HG03135 (cell line): ENCODE measurements around the gene IQGAP2.
A peak's percentile ranks its signal among the peaks of the same experiment; 100 is the strongest.
"Not testable (repeated sequence)": the region's sequence is repeated elsewhere in the genome, so short reads cannot be mapped to it uniquely, and the experiment has no call there.

Experiments
- ATAC-seq: cut with Tn5 transposase; IDR thresholded peaks from one replicate; pipeline ENCODE4 v1.9.1; 2021; ENCODE audit warnings: mild to moderate bottlenecking, moderate library complexity; ENCODE audit not compliant: unreplicated experiment

The IQGAP2 gene

GRCh38 chr5:76642390-76643040 is 239.4 kb downstream of the IQGAP2 start:
- ATAC-seq: no peak

GRCh38 chr5:76643371-76643770 is 240.3 kb downstream of the IQGAP2 start:
- ATAC-seq: no peak

- no peak for ATAC-seq
Measured at GRCh38 chr5:76649140-76649539, 246.1 kb downstream of the IQGAP2 start.

- no peak for ATAC-seq
Measured at GRCh38 chr5:76652809-76653414, 249.8 kb downstream of the IQGAP2 start.

DNA sequence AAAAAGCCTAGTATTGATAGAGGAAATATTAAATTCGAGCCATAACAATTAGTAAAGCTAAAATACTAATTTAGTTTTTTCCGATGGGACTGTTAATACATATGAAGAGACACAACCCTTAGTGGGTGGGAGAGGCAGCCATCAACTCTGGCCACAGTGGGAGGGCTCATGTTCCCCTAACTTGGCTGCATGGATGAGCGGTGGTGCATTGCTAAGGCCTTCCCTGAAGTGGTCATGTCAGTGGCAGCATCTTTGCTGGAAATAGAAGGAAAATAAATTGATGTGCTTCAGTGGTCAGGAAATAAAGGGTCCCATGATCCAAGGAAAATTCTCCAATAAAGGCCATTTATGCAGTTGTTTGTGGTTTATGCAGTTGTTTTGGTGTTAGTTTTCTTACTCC is 254.0 kb downstream of the IQGAP2 start:
- ATAC-seq: no peak

DNA sequence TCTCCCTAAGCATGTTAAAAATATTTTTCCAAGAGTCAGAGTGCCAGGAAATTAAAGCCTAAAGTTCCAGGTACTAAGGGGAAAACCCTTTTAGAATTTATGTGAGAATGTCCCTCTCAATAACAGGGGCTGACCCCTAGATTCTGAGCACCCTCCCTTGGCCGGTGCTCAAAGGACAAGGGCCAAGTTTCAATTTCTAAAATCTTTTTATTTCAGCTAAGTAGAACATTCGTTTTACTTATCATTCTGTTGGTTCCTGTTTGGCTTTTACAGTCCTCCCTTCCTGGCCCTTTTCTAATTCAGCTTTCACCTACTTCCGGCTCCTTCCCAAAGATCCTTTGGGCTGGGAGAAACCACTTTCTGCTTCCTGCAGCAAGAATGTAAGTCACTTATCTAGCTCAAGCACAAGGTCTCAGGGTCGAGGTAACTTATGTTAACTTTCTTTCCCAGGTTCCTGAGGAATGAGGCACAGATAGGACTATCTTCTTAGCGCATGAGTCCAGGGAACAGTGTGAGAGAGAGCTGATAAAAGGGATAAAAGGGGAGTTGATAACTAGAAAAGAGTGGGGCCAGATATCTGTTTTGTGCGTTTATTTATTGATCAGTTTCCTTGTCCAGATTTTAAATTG is 254.7 kb downstream of the IQGAP2 start:
- ATAC-seq: no peak

DNA sequence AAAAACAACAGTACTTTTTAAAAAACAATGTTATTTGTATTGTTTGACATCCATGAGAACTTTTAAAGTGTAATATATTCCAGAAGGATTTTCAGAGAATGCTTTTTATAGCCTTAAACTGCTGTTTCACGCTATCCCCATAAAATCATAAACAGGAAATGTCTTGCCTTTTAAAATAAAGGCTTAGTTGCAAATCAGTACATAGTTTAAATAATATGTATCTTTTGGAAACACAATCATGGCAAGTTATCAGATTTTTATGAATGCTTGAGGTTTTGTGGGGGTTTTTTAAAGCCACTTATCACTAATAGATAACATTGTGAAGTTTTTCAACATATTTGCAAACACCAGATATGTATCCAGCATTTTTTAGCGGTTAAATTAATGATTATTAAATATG is 257.3 kb downstream of the IQGAP2 start:
- ATAC-seq: no peak

- no peak for ATAC-seq
Measured at GRCh38 chr5:76662521-76662920, 259.4 kb downstream of the IQGAP2 start.

GRCh38 chr5:76663573-76663972 is 260.5 kb downstream of the IQGAP2 start:
- ATAC-seq: no peak

DNA sequence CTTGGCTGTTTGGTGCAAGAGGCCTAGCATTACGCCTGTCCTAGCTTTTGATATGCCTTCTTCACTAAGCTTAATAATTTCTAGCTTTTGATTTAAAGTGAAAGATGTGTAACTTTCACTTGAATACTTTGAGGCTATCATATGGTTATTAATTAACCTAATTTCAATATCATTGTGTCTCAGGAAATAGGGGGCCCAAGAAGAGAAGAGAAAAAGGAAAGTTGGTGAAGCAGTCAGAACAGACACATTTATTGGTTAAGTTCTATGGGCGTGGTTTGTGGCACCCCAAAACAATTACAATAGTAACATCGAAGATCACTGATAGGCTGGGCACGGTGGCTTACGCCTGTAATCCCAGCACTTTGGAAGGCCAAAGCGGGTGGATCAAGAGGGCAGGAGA is 261.0 kb downstream of the IQGAP2 start:
- ATAC-seq: peak; percentile 70

DNA sequence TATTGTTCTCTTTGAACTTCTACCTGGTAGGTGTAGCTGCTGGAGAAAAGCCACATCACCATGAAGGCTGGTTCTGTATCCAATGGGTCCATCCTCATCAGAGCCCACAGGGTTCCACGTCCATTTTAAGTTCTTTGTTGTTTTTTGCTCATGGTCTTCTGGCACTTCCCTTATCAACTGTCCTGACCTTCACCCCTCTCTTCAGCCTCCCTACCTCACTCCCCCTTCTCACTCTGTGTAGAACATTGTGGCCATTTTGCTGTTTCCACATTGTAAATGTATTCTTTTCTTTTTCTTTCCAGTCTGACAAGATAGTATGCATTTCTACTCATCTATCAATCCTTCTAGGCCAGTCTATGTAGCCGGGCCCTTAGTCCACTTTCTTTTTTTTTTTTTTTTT is 264.4 kb downstream of the IQGAP2 start:
- ATAC-seq: no peak

GRCh38 chr5:76669245-76669644 is 266.2 kb downstream of the IQGAP2 start:
- ATAC-seq: no peak

- ATAC-seq: no peak
Measured at GRCh38 chr5:76670508-76670907, 267.4 kb downstream of the IQGAP2 start.

DNA sequence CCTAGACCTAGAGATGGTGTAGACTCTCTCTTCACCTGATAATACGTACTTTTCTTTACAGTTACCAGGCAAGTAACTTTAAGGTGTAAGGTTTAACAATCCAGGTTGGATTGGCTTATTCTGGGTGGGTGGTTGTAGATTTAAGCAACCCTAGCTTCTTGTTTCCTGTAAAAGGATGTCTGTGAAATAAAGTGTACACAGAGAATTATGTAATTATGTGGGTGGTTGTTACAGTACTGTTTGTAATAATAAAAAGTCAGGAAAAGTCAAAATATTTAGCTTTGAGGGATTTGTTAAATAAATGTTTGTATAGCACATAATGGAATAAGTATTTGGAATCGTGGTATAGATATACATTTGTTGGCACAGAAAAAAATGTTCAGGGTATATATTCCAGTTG is 269.2 kb downstream of the IQGAP2 start:
- no peak for ATAC-seq

GRCh38 chr5:76673125-76673524 is 270.0 kb downstream of the IQGAP2 start:
- no peak for ATAC-seq

GRCh38 chr5:76674330-76675066 is 271.4 kb downstream of the IQGAP2 start:
- ATAC-seq: no peak

DNA sequence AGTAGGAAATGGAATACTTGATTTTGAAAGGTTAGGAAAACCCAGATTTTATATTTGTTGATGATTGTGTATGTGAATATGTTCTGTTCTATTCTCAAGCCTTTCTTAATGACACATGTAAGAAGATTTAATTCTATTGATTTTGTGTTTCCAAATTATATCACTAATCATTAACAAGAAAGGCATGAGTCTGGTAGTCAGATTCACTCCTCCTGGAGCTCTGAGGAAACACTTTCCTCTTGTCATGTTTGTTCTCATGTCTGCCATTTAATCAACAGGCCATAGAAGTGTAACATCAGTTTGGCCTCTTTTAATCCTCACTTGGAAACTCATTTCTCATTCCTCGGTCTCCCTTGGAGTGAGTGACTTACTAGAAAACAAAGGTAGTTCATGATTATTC is 272.3 kb downstream of the IQGAP2 start:
- ATAC-seq: no peak

GRCh38 chr5:76677849-76678472 is 274.9 kb downstream of the IQGAP2 start:
- no peak for ATAC-seq

DNA sequence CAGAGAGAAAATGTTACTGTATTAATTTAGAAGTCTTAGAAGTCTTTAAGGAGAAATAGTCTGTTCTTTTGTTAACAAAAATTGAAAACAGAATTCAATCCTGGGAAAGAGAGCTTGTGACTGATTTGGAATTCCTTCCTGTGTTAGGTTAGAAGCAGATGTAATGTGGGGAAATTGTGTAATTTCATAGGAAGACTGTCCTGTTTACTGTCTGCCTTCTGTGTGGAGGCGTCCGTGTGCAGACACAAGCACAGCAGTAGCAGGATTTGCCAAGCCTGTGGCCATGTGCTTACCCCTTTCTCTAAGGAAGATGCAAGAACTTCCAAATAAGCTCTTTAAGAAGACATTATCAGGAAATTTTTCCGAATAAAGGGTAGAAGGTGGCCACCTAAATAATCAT is 276.1 kb downstream of the IQGAP2 start:
- ATAC-seq: no peak

DNA sequence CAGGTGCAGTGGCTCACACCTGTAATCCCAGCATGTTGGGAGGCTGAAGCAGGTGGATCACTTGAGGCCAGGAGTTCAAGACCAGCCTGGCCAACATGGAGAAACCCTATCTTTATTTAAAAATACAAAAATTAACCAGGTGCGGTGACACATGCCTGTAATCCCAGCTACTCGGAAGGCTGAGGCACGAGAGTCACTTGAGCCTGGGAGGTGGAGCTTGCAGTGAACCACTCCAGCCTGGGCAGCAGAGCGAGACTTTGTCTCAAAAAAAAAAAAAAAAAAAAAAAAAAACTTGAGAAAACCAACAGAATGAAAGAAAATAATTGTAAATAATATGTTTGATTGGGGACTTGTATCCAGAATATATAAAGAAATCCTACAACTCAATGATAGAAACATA is 277.7 kb downstream of the IQGAP2 start:
- not testable (repeated sequence) for ATAC-seq

DNA sequence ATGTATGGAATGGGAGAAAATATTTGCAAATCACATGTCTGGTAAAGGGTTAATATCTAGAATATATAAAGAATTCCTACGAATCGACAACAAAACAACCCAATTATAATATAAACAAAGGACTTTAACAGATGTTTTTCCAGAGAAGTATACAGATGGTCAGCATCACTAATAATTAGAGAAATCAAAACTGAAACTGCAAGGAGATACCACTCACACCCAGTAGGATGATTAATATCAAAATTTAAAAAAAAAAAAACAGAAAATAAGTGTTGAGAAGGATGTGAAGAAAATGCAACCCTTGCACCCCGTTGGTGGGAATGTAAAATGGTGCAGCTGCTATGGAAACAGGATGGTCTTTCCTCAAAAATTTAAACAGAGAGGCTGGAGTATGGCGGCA is 278.2 kb downstream of the IQGAP2 start:
- no peak for ATAC-seq
